GM12874 (cell line): Measurements from ENCODE around the gene OTUD3.

ENCODE experiments used
- TF ChIP-seq, protein P1 (sequence below): IDR thresholded peaks from 2 replicates; pipeline ENCODE4 v1.5.1; 2011; ENCODE audit warnings: low read depth, mild to moderate bottlenecking, control low read depth, low read length, moderate library complexity; ENCODE audit not compliant: insufficient read depth

Gene OTUD3

DNA sequence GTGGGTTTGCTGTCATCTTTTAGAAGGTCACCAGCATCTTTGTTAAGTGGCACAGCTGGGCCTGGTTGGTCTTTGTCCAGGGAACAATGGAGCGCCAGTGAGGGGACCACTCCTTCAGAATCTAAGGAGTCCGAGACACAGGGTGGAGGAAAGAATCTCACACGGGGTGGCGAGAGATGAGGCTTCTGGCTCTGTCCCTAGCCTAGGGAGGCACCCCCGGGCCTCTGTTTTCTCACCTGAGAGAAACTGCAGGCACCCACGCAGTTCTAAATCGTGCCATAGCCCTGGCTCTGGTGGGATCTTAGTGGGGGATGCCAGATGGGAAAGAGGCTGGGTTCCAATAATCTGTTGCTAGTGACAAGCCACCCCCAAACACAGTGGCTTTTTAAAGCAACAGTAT is 52.1 kb downstream of the OTUD3 start:
- TF ChIP-seq, protein P1, sequence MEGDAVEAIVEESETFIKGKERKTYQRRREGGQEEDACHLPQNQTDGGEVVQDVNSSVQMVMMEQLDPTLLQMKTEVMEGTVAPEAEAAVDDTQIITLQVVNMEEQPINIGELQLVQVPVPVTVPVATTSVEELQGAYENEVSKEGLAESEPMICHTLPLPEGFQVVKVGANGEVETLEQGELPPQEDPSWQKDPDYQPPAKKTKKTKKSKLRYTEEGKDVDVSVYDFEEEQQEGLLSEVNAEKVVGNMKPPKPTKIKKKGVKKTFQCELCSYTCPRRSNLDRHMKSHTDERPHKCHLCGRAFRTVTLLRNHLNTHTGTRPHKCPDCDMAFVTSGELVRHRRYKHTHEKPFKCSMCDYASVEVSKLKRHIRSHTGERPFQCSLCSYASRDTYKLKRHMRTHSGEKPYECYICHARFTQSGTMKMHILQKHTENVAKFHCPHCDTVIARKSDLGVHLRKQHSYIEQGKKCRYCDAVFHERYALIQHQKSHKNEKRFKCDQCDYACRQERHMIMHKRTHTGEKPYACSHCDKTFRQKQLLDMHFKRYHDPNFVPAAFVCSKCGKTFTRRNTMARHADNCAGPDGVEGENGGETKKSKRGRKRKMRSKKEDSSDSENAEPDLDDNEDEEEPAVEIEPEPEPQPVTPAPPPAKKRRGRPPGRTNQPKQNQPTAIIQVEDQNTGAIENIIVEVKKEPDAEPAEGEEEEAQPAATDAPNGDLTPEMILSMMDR = no peak

DNA sequence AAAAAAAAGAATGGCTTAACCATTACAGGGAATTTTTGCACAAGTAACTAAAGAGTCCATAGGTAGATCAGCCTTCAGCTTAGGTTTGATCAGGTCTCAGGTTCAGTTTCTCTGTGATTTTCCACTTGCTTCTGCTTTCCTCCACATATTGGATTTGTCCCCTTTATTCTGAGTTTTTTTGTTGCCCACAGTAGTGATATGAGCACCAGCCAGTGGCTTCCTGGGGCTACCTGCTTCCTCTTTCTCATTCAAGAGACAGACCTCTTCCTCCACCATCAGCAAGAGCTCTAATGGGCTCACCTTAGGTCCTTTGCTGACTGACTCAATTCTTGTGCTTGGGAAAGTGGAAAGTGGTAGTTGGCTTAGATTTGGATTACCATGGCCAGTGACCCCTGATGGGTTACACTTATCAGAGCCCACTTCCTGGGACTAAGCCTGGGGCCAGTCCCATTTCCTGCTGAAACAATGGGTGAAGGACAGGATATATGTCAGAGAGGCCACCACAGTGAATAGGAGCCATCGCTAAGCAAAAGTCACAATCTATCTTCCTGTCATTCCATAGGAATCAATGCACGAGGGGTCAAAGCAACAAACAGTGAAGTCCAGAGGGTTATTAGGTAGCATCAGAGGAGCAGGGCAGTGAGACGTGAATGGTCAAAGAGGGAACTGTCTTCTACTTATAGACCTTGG is 54.0 kb downstream of the OTUD3 start:
- TF ChIP-seq, protein P1 = no peak

DNA sequence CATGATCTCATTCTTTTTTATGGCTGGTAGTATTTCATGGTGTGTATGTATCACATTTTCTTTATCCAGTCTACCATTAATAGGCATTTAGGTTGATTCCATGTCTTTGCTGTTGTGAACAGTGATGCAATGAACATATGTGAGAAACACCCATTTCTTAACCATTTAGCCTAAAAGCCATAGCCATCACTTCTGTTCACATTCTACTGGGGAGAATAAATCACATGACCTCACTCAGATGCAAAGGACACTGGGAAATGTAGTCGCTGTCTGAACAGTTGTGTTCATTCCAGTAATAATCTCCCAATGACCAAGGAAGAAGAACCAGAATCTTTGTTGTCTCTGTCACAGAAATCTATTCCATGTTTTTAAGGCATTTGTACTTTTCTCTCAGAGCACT is 56.3 kb downstream of the OTUD3 start:
- TF ChIP-seq, protein P1 = no peak

DNA sequence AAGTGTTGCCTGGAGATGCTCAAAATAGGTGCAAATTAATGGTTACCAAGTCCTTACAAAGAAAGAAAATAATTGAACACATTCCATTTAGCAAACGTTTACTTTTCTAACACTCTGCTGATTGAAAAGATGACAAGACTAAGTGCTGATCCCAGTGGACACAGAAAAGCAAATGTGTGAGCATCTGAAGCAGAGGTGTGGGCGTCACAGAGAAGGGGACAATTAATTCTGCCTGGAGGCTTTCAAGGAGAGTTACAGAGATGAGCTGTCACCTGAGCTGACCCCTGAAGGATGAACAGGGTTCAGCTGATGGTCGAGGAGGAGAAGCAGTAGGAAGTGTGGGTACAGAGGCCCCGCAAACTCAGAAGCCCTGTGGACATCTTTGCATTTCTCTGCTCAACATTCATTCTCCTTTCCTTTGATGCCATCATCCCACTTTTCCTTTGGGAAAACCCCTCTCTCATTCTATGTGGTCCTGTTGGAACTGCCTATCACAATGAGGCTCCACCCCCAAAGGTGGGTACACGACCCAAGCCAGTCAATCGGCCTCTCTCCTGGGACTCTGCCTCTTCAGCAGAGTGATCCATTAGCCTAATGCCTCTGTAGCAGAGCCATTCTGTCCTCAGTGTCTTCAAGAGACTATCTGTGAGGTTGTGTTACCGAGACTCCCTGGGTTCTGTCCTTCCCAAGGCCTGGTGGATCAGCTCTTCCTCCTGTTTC is 58.5 kb downstream of the OTUD3 start:
- TF ChIP-seq, protein P1 = no peak

DNA sequence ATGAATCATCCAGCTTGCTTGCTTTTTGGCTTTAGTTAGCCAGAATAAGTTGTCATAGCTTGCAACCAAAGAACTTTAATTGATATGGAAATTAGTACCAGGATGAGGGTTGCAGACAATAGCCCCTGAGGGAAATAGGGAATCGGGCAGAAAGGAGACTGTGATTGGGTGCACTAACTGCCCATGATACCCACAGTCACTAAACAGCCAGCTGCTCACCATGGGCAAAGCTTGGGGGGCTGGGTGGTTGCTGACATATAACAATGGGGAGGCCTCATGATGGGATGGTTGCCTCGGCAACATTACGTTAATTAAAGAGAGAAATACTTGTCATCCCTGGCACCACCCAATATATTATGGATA is 59.0 kb downstream of the OTUD3 start:
- TF ChIP-seq, protein P1 = no peak

DNA sequence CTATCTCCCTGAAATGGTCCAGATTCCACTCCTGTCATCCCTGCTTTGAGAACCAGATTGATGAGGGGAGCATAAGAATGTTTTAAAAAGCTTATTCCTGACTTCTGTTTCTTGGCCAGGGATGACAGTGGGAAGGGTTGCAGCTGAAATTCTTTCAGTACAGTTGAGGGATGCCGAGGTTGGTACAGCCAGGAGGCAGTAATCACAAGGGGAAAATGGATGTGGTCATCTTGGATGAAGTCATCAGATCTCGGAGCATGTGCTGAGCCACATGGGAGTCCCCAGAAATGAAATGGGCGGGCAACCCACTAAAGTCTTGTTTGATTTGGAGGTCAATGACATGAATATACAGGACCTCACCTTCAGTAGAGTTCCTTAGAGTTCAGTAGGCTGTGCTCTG is 59.9 kb downstream of the OTUD3 start:
- TF ChIP-seq, protein P1 = no peak

DNA sequence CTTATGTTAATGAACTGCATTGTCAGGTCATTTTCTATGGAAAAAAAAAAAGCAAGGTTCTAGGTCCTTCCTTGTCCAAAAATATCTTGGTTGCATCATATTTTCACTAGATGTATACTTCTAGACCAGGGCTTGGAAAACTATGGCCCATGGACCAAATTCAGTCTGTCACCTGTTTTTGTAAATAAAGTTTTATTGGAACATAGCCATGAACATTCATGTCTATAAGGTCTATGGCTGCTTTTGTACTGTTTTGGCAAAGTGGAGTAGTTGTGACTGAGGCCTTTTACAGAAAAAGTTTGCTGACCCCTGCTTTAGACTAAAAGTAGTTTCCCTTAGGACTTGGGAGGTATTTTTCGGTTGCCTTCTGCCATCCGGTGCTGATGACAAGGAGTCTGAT is 60.5 kb downstream of the OTUD3 start:
- TF ChIP-seq, protein P1 = no peak
